ENCODE measurements around the gene KLHDC1.

Gene KLHDC1

DNA sequence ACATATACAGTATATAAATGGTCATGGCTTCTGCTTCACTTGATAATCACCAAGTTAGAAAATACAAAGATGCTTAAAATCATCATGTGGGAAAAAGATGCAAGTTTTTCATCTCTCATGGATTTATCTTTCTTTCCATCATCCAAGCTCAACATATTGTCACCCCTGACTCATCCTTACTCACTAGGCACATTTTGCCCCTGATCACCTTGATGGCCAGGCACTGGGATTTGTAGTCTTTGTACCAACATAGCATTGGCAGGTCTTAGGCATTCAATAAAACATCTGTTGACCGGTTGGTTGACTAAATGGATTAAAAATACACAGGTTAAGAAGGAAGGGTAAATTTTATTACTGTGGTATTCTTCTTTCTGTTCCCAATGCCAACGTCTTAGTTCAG is 103.1 kb downstream of the KLHDC1 start:
- no peak for DNase-seq

Data from NCI-H345 (cell line).